Measurements from ENCODE around the gene RNF126.
"Not testable (repeated sequence)": the region's sequence is repeated elsewhere in the genome, so short reads cannot be mapped to it uniquely, and the experiment has no call there.

The RNF126 gene

GRCh38 chr19:622666-623065, 40.3 kb downstream of the RNF126 start:
- TF ChIP-seq SPI1 (IDR thresholded peaks at IDR 0.05; ENCODE audit: borderline replicate concordance, low read depth) (no peak), GABPA (IDR thresholded peaks at IDR 0.05; ENCODE audit: low read depth) (no peak), CTCF (IDR thresholded peaks at IDR 0.05; ENCODE audit: insufficient read depth, low read length) (no peak), POLR2AphosphoS5 (IDR thresholded peaks at IDR 0.05; ENCODE audit: low read depth) (no peak), REST (IDR thresholded peaks at IDR 0.05; ENCODE audit: insufficient replicate concordance, low read depth) (no peak)
- DNase-seq (ENCODE audit: low read depth in 1 of 2, low spot score in 1 of 2) = no peak
- Histone ChIP-seq H3K27me3 (ENCODE audit: insufficient read depth, poor library complexity, severe bottlenecking) (no peaks in the 10 kb centered on the region), H3K27ac (replicated peaks) (no peak overlapping the region), H3K4me3 (replicated peaks; ENCODE audit: insufficient read depth, low read length) (no peak overlapping the region)

- no peak for DNase-seq (ENCODE audit: low read depth in 1 of 2, low spot score in 1 of 2)
- H3K27me3 ChIP-seq (ENCODE audit: insufficient read depth, poor library complexity, severe bottlenecking) = no peaks in the 10 kb centered on the region
- no peak overlapping the region for H3K4me3 ChIP-seq (replicated peaks; ENCODE audit: insufficient read depth, low read length)
- no peak overlapping the region for H3K27ac ChIP-seq (replicated peaks)
- TF ChIP-seq SPI1 (IDR thresholded peaks at IDR 0.05; ENCODE audit: borderline replicate concordance, low read depth) (no peak), GABPA (IDR thresholded peaks at IDR 0.05; ENCODE audit: low read depth) (no peak), CTCF (IDR thresholded peaks at IDR 0.05; ENCODE audit: insufficient read depth, low read length) (no peak), REST (IDR thresholded peaks at IDR 0.05; ENCODE audit: insufficient replicate concordance, low read depth) (no peak), POLR2AphosphoS5 (IDR thresholded peaks at IDR 0.05; ENCODE audit: low read depth) (no peak)
Measured at GRCh38 chr19:621819-622218, 41.2 kb downstream of the RNF126 start.

GRCh38 chr19:621191-621590, 41.8 kb downstream of the RNF126 start:
- H3K27me3 ChIP-seq (ENCODE audit: insufficient read depth, poor library complexity, severe bottlenecking); DNase-seq (ENCODE audit: low read depth in 1 of 2, low spot score in 1 of 2); H3K27ac ChIP-seq (replicated peaks): not testable (repeated sequence)

GRCh38 chr19:620166-620862, 42.7 kb downstream of the RNF126 start:
- DNase-seq (ENCODE audit: low read depth in 1 of 2, low spot score in 1 of 2) = no peak
- Histone ChIP-seq H3K27me3 (ENCODE audit: insufficient read depth, poor library complexity, severe bottlenecking) (no peaks in the 10 kb centered on the region), H3K4me3 (replicated peaks; ENCODE audit: insufficient read depth, low read length) (no peak overlapping the region), H3K27ac (replicated peaks) (no peak overlapping the region)
- TF ChIP-seq GABPA (IDR thresholded peaks at IDR 0.05; ENCODE audit: low read depth) = no peak
- TF ChIP-seq CTCF (IDR thresholded peaks at IDR 0.05; ENCODE audit: insufficient read depth, low read length) = no peak
- no peak for TF ChIP-seq POLR2AphosphoS5 (IDR thresholded peaks at IDR 0.05; ENCODE audit: low read depth)
- no peak for TF ChIP-seq SPI1 (IDR thresholded peaks at IDR 0.05; ENCODE audit: borderline replicate concordance, low read depth)
- TF ChIP-seq REST (IDR thresholded peaks at IDR 0.05; ENCODE audit: insufficient replicate concordance, low read depth) = no peak

More at GRCh38 chr19:621191-621590, 41.8 kb downstream of the RNF126 start:
- not testable (repeated sequence) for H3K4me3 ChIP-seq (replicated peaks; ENCODE audit: insufficient read depth, low read length)

Measured in HL-60 (cell line).